Panc1 (cell line): ENCODE data around the gene KLHDC3. TPM values are rescaled to one million over a fixed set of nuclear protein-coding genes. Genes with fewer than 3 reads are reported as not detected.

ENCODE experiments used
- ATAC-seq: fragments of 200-7000 bp; cut with Tn5 transposase; 2 replicates; pipeline ENCODE4 v1.9.1; 2020; ENCODE audit warnings: mild to moderate bottlenecking, moderate library complexity
- BruUV-seq: library from RNA; stranded (reverse); fragments of 400-500 nt; replicated peaks from 2 replicates; lab custom pipeline; 2021; lab: Mats Ljungman, UMichigan
- CTCF ChIA-PET: fragments of 300-600 bp; sonication (Branson Sonifier 250); formaldehyde crosslinking; loops from one replicate; lab custom pipeline; 2022; ENCODE audit warnings: antibody characterized with exemption; lab: Charles Lee
- POLR2A ChIA-PET: fragments of 300-600 bp; sonication (Branson Sonifier 250); formaldehyde crosslinking; loops from one replicate; lab custom pipeline; 2022; ENCODE audit warnings: antibody characterized with exemption; lab: Charles Lee
- DNase-seq: peaks from one replicate; pipeline ENCODE4 v3.0.0-alpha.2; 2010; ENCODE audit warnings: low read depth, low spot score
- H3K27ac ChIP-seq: 2 replicates; pipeline ENCODE4 v1.5.1; 2011; ENCODE audit warnings: mild to moderate bottlenecking, low read length, inconsistent platforms
- H3K27me3 ChIP-seq: fragments of 200-500 bp; sonication (Bioruptor generic); 2 replicates; pipeline ENCODE4 v1.6.0; 2014; ENCODE audit warnings: low read length, inconsistent platforms; ENCODE audit not compliant: control insufficient read depth, insufficient read depth
- H3K36me3 ChIP-seq: fragments of 200-500 bp; sonication (Bioruptor generic); 2 replicates; pipeline ENCODE4 v1.5.1; 2014; ENCODE audit warnings: inconsistent platforms, mild to moderate bottlenecking, low read length, moderate library complexity; ENCODE audit not compliant: control insufficient read depth, insufficient read depth
- H3K4me1 ChIP-seq: 2 replicates; pipeline ENCODE4 v1.5.1; 2011; ENCODE audit warnings: inconsistent platforms, mild to moderate bottlenecking, low read length, moderate library complexity; ENCODE audit not compliant: control insufficient read depth, insufficient read depth
- H3K4me3 ChIP-seq, 2 experiments: 2 replicates each; pipeline ENCODE4 v1.5.1; 2011 to 2012; ENCODE audit warnings: low read depth in 2 of 2, low read length in 2 of 2, mild to moderate bottlenecking in 2 of 2, inconsistent platforms in 1 of 2, moderate library complexity in 1 of 2
- H3K9me3 ChIP-seq: fragments of 200-500 bp; sonication (Bioruptor generic); 2 replicates; pipeline ENCODE4 v1.5.1; 2014; ENCODE audit warnings: low read depth, mild to moderate bottlenecking, inconsistent platforms, low read length, moderate library complexity; ENCODE audit not compliant: control insufficient read depth, insufficient read depth
- POLR2AphosphoS5 ChIP-seq: IDR thresholded peaks from 2 replicates; pipeline ENCODE4 v1.6.1; 2012; ENCODE audit warnings: mild to moderate bottlenecking, low read depth, low read length, moderate library complexity
- SIN3A ChIP-seq: IDR thresholded peaks from 2 replicates; pipeline ENCODE4 v1.6.1; 2012; ENCODE audit warnings: low read depth, mild to moderate bottlenecking, low read length, moderate library complexity, borderline replicate concordance; ENCODE audit not compliant: insufficient read depth
- TCF7L2 ChIP-seq: IDR thresholded peaks from 2 replicates; pipeline ENCODE4 v1.6.1; 2011; ENCODE audit warnings: mild to moderate bottlenecking, low read depth, low read length, inconsistent platforms
- in situ Hi-C: cut with HindIII; loops from 2 replicates; pipeline ENCODE4 v1.10.0; 2016; ENCODE audit warnings: low sequenced_read_pairs, low pct_unique_long_range_greater_than_20kb
- intact Hi-C: fragments of 100-400 bp; cut with micrococcal nuclease; formaldehyde crosslinking; loops from one replicate; pipeline ENCODE4 v1.10.0; 2022; ENCODE audit not compliant: unreplicated experiment
- total RNA-seq: library from RNA; stranded (reverse); gene quantifications from one replicate; pipeline ENCODE4 v1.2.1, GENCODE V29; 2021; ENCODE audit not compliant: unreplicated experiment
- TF ChIP-seq, protein P1 (sequence below), 2 experiments: IDR thresholded peaks; 2 replicates each; pipeline ENCODE4 v1.6.1; 2011 to 2012; ENCODE audit warnings: low read depth in 2 of 2, control low read depth in 1 of 2, low read length in 1 of 2, mild to moderate bottlenecking in 1 of 2, moderate library complexity in 1 of 2; ENCODE audit not compliant: insufficient read depth in 1 of 2
- TF ChIP-seq, protein P2 (sequence below): fragments of 450-650 bp; IDR thresholded peaks from 2 replicates; pipeline ENCODE4 v1.5.1; 2017; ENCODE audit warnings: mild to moderate bottlenecking

KLHDC3 gene
- total RNA-seq, 1 experiment from 2014 or later: 60.9 TPM

DNA sequence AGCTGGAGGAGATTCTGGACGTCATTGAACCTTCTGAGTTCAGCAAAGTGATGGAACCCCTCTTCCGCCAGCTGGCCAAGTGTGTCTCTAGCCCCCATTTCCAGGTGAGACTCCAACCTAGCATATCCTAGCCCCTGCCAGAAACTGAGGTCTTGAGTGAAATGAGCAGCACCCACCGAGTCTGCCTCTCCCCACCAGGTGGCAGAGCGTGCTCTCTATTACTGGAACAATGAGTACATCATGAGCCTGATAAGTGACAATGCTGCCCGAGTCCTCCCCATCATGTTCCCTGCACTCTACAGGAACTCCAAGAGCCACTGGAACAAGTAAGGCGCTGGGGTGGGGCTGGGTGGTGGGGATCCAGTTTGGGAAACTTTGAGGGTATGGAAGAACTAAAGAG lies 4.9 kb upstream of the KLHDC3 start:
- TF ChIP-seq, protein P1, sequence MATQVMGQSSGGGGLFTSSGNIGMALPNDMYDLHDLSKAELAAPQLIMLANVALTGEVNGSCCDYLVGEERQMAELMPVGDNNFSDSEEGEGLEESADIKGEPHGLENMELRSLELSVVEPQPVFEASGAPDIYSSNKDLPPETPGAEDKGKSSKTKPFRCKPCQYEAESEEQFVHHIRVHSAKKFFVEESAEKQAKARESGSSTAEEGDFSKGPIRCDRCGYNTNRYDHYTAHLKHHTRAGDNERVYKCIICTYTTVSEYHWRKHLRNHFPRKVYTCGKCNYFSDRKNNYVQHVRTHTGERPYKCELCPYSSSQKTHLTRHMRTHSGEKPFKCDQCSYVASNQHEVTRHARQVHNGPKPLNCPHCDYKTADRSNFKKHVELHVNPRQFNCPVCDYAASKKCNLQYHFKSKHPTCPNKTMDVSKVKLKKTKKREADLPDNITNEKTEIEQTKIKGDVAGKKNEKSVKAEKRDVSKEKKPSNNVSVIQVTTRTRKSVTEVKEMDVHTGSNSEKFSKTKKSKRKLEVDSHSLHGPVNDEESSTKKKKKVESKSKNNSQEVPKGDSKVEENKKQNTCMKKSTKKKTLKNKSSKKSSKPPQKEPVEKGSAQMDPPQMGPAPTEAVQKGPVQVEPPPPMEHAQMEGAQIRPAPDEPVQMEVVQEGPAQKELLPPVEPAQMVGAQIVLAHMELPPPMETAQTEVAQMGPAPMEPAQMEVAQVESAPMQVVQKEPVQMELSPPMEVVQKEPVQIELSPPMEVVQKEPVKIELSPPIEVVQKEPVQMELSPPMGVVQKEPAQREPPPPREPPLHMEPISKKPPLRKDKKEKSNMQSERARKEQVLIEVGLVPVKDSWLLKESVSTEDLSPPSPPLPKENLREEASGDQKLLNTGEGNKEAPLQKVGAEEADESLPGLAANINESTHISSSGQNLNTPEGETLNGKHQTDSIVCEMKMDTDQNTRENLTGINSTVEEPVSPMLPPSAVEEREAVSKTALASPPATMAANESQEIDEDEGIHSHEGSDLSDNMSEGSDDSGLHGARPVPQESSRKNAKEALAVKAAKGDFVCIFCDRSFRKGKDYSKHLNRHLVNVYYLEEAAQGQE (IDR thresholded peaks at IDR 0.05; ENCODE audit: insufficient read depth in 1 of 2, low read depth in 2 of 2, low read length in 1 of 2): no peak
- TF ChIP-seq, protein P2, sequence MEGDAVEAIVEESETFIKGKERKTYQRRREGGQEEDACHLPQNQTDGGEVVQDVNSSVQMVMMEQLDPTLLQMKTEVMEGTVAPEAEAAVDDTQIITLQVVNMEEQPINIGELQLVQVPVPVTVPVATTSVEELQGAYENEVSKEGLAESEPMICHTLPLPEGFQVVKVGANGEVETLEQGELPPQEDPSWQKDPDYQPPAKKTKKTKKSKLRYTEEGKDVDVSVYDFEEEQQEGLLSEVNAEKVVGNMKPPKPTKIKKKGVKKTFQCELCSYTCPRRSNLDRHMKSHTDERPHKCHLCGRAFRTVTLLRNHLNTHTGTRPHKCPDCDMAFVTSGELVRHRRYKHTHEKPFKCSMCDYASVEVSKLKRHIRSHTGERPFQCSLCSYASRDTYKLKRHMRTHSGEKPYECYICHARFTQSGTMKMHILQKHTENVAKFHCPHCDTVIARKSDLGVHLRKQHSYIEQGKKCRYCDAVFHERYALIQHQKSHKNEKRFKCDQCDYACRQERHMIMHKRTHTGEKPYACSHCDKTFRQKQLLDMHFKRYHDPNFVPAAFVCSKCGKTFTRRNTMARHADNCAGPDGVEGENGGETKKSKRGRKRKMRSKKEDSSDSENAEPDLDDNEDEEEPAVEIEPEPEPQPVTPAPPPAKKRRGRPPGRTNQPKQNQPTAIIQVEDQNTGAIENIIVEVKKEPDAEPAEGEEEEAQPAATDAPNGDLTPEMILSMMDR: peak; percentile 79; the same call in 1 of the 2 replicates

GRCh38 chr6:43011207-43011606 lies 2.8 kb upstream of the KLHDC3 start:
- Histone ChIP-seq H3K27ac (no peak overlapping the region), H3K9me3 (no peaks in the 10 kb centered on the region), H3K36me3 (peaks cover 23% of the 10 kb centered on the region), H3K4me3 (no peak overlapping the region), H3K27me3 (no peaks in the 10 kb centered on the region), H3K4me1 (peaks cover 18% of the 10 kb centered on the region)
- ChIA-PET POLR2A (no interaction called here), CTCF (interaction anchor here (0.7 kb wide), 1 partner anchor 82 kb away, joined by 4 read pairs; the partner anchor contains the start of gene CNPY3)
- TF ChIP-seq POLR2AphosphoS5 (no peak), SIN3A (no peak), TCF7L2 (no peak)
- TF ChIP-seq, protein P1 (IDR thresholded peaks at IDR 0.05; ENCODE audit: insufficient read depth in 1 of 2, low read depth in 2 of 2, low read length in 1 of 2): no peak
- TF ChIP-seq, protein P2: no peak
- no TSS peak for BruUV-seq
- intact Hi-C loops: loop anchor here (5.0 kb wide), 1 partner anchor 109 kb away; no protein-coding TSS in a partner anchor
- in situ Hi-C loops: no loop called here
- no peak for DNase-seq
- ATAC-seq: no peak

More for the DNA sequence above, 4.9 kb upstream of the KLHDC3 start:
- Histone ChIP-seq H3K36me3 (peaks cover 21% of the 10 kb centered on the region), H3K27ac (no peak overlapping the region), H3K27me3 (no peaks in the 10 kb centered on the region), H3K4me3 (no peak overlapping the region), H3K9me3 (no peaks in the 10 kb centered on the region), H3K4me1 (peaks cover 13% of the 10 kb centered on the region)
- in situ Hi-C loops (no loop called here), intact Hi-C loops (no loop called here)
- ChIA-PET CTCF (no interaction called here), POLR2A (no interaction called here)
- no TSS peak for BruUV-seq
- ATAC-seq: peak; percentile 25; the same call in 1 of the 2 replicates
- DNase-seq: no peak
